AG09319 (cell line): ENCODE data around the gene SARS2.

Experiments used
- DNase-seq: peaks from one replicate; pipeline ENCODE4 v3.0.0-alpha.2; 2010; ENCODE audit warnings: low read depth; ENCODE audit errors: extremely low read depth
- CTCF ChIP-seq: IDR thresholded peaks from 2 replicates; pipeline ENCODE4 v1.5.1; 2011; ENCODE audit warnings: low read depth, mild to moderate bottlenecking, inconsistent platforms, low read length, moderate library complexity

SARS2 gene

GRCh38 chr19:38869160-38869835, 61.3 kb downstream of the SARS2 start:
- no peak for TF ChIP-seq CTCF
- DNase-seq, result no peak

GRCh38 chr19:38868551-38868950, 62.0 kb downstream of the SARS2 start:
- DNase-seq, result no peak
- TF ChIP-seq CTCF, result no peak

- no peak for DNase-seq
- TF ChIP-seq CTCF, result no peak
These were observed 63.3 kb downstream of the SARS2 start for GRCh38 chr19:38867171-38867780.
